ENCODE results near the gene ADAMTSL3.

- TF ChIP-seq CTCF (IDR thresholded peaks at IDR 0.05; ENCODE audit: insufficient read depth, low read depth, low read length) = no peak
- no peak for TF ChIP-seq EZH2 (IDR thresholded peaks at IDR 0.05; ENCODE audit: insufficient read depth, low read length)
Measured at GRCh38 chr15:83922649-83923294, 268.8 kb downstream of the ADAMTSL3 start.

Data from astrocyte (in vitro differentiated cells and primary cell).